ENCODE results near the gene RABEP2. TPM values are rescaled to one million over a fixed set of nuclear protein-coding genes. Genes with fewer than 3 reads are reported as not detected.
A peak's percentile ranks its signal among the peaks of the same experiment; 100 is the strongest.

Gene RABEP2
- total RNA-seq, 1 experiment from 2014 or later: 17.5 TPM

- H4K91ac ChIP-seq (ENCODE audit: insufficient read length, low read depth, low read length): no peak overlapping the region
Measured at GRCh38 chr16:28905229-28905754, 19.7 kb downstream of the RABEP2 start.

More at GRCh38 chr16:28905229-28905754, 19.7 kb downstream of the RABEP2 start:
- no peak overlapping the region for H2BK5ac ChIP-seq (ENCODE audit: insufficient read length, low read length)
- no peaks in the 10 kb centered on the region for H3K27me3 ChIP-seq (ENCODE audit: insufficient read depth, low read length)
- H3K9me3 Mint-ChIP-seq: no peaks in the 10 kb centered on the region
- H3K4me3 Mint-ChIP-seq: no peak overlapping the region
- H2BK120ac ChIP-seq (ENCODE audit: low read depth, low read length, poor library complexity, severe bottlenecking): no peak overlapping the region
- H3K36me3 Mint-ChIP-seq (ENCODE audit: insufficient read depth in 1 of 3, low read depth in 3 of 3): peaks cover 0 to 11% (median 0%) of the 10 kb centered on the region in 3 experiments; a peak in 3 of 7 replicates
- H3K4me1 ChIP-seq (ENCODE audit: insufficient read depth, low read length): no peaks in the 10 kb centered on the region
- H3K23ac ChIP-seq (ENCODE audit: insufficient read length, low read depth, low read length): no peak overlapping the region
- no CpG with 5 or more reads among the region's 9 CpGs for WGBS (ENCODE audit: extremely low coverage, insufficient read length, low lambda C conversion rate)
- no peak overlapping the region for H2BK20ac ChIP-seq (ENCODE audit: low read depth, low read length, poor library complexity, severe bottlenecking)
- H3K27ac Mint-ChIP-seq: 0 out of 7 replicates have a peak overlapping the region, but pooled peaks of 1 of the 3 experiments have one; percentile 76
- no peaks in the 10 kb centered on the region for H3K79me2 ChIP-seq (ENCODE audit: insufficient read depth, low read length)
- no peak overlapping the region for H3K27ac ChIP-seq (ENCODE audit: insufficient read length, low read depth, low read length)
- no peak overlapping the region for H3K56ac ChIP-seq (ENCODE audit: insufficient read length, low read depth, low read length)
- no peak overlapping the region for H2BK12ac ChIP-seq (ENCODE audit: insufficient read length, low read depth, low read length)
- no peaks in the 10 kb centered on the region for H3K27me3 Mint-ChIP-seq (ENCODE audit: low read depth)
- no peaks in the 10 kb centered on the region for H4K20me1 ChIP-seq (ENCODE audit: control insufficient read depth, insufficient read depth, insufficient read length)
- no peaks in the 10 kb centered on the region for H3K23me2 ChIP-seq (ENCODE audit: insufficient read length, low read depth, low read length, poor library complexity, severe bottlenecking)
- H3K14ac ChIP-seq (ENCODE audit: insufficient read depth, low read length): no peak overlapping the region
- H2BK15ac ChIP-seq (ENCODE audit: low read depth, low read length): no peak overlapping the region
- H3K9me3 ChIP-seq (ENCODE audit: control insufficient read depth, low read depth, low read length): no peaks in the 10 kb centered on the region
- no peak overlapping the region for H2AK5ac ChIP-seq (ENCODE audit: insufficient read length, low read length)
- no peaks in the 10 kb centered on the region; a peak in 1 of 4 replicates for H3K4me1 Mint-ChIP-seq
- H4K5ac ChIP-seq (ENCODE audit: insufficient read length, low read depth, low read length): no peak overlapping the region
- H3K4ac ChIP-seq (ENCODE audit: low read depth, low read length): no peak overlapping the region
- H3K9ac ChIP-seq (ENCODE audit: extremely low read depth, insufficient read length, low read length): no peak overlapping the region
- no peak for TF ChIP-seq CTCF (conservative IDR thresholded peaks at IDR 0.05)
- H3K18ac ChIP-seq (ENCODE audit: insufficient read length, low read depth, low read length): no peak overlapping the region
- no peak overlapping the region for H3T11ph ChIP-seq (ENCODE audit: low read length)
- no peak overlapping the region for H2AFZ ChIP-seq (ENCODE audit: low read length)
- DNase-seq: no peak
- H3K79me1 ChIP-seq (ENCODE audit: insufficient read depth, low read depth, low read length, poor library complexity, severe bottlenecking): no peaks in the 10 kb centered on the region
- no peak overlapping the region for H4K8ac ChIP-seq (replicated peaks; ENCODE audit: insufficient read length, low read depth, low read length)
- H3K4me2 ChIP-seq (ENCODE audit: insufficient read depth, insufficient read length, low read length): no peak overlapping the region
